ENCODE results near the gene ELL2. TPM values are rescaled to one million over a fixed set of nuclear protein-coding genes. Genes with fewer than 3 reads are reported as not detected.

Gene ELL2
- total and polyA plus RNA-seq, 9 of the 15 experiments (the other 6 are each of a cell fraction or from before 2014, with no cell fraction given), result 4.3 to 18.3 (median 14.5) TPM

GRCh38 chr5:95961617-95962474 lies at the start of gene ELL2 (continued):
- no peak for TF ChIP-seq GTF2F1 (IDR thresholded peaks at IDR 0.05; ENCODE audit: low read depth, low read length)
- TF ChIP-seq YBX1 (IDR thresholded peaks at IDR 0.05), result no peak
- no peak for TF ChIP-seq MITF (IDR thresholded peaks at IDR 0.05)
- peak; percentile 67 for TF ChIP-seq SUPT5H (IDR thresholded peaks at IDR 0.05)
- no peak for TF ChIP-seq GATAD2A (IDR thresholded peaks at IDR 0.05)
- TF ChIP-seq SIX5 (IDR thresholded peaks at IDR 0.05; ENCODE audit: borderline replicate concordance in 1 of 2, insufficient read depth in 1 of 2, low read depth in 1 of 2, low read length in 2 of 2), result no peak
- TF ChIP-seq HLTF (IDR thresholded peaks at IDR 0.05), result peak; percentile 24; the same call in 1 of the 2 replicates
- TF ChIP-seq ZNF445 (CRISPR knock-in tag; IDR thresholded peaks at IDR 0.05; ENCODE audit: low read depth), result no peak
- TF ChIP-seq ZNF41 (CRISPR knock-in tag; conservative IDR thresholded peaks at IDR 0.05), result no peak
- TF ChIP-seq JUN (IDR thresholded peaks at IDR 0.05; ENCODE audit: borderline replicate concordance, low read depth, low read length), result peak; percentile 64
- no peak for TF ChIP-seq JUN (CRISPR knock-in tag; IDR thresholded peaks at IDR 0.05; ENCODE audit: borderline replicate concordance)
- no peak for TF ChIP-seq ZNF282 (CRISPR knock-in tag; IDR thresholded peaks at IDR 0.05)
- TF ChIP-seq ZNF318 (IDR thresholded peaks at IDR 0.05; ENCODE audit: borderline replicate concordance in 1 of 2, low read depth in 1 of 2), result 0 out of 4 replicates have a peak, but pooled peaks of 1 of the 2 experiments have one; percentile 22
- TF ChIP-seq VEZF1 (CRISPR knock-in tag; IDR thresholded peaks at IDR 0.05), result peak; percentile 80
- peak; percentile 52; the same call in 1 of the 2 replicates for TF ChIP-seq SMARCE1 (IDR thresholded peaks at IDR 0.05)

All from K562 (cell line).